Measurements from ENCODE around the gene CUX1.

Gene CUX1, protein sequence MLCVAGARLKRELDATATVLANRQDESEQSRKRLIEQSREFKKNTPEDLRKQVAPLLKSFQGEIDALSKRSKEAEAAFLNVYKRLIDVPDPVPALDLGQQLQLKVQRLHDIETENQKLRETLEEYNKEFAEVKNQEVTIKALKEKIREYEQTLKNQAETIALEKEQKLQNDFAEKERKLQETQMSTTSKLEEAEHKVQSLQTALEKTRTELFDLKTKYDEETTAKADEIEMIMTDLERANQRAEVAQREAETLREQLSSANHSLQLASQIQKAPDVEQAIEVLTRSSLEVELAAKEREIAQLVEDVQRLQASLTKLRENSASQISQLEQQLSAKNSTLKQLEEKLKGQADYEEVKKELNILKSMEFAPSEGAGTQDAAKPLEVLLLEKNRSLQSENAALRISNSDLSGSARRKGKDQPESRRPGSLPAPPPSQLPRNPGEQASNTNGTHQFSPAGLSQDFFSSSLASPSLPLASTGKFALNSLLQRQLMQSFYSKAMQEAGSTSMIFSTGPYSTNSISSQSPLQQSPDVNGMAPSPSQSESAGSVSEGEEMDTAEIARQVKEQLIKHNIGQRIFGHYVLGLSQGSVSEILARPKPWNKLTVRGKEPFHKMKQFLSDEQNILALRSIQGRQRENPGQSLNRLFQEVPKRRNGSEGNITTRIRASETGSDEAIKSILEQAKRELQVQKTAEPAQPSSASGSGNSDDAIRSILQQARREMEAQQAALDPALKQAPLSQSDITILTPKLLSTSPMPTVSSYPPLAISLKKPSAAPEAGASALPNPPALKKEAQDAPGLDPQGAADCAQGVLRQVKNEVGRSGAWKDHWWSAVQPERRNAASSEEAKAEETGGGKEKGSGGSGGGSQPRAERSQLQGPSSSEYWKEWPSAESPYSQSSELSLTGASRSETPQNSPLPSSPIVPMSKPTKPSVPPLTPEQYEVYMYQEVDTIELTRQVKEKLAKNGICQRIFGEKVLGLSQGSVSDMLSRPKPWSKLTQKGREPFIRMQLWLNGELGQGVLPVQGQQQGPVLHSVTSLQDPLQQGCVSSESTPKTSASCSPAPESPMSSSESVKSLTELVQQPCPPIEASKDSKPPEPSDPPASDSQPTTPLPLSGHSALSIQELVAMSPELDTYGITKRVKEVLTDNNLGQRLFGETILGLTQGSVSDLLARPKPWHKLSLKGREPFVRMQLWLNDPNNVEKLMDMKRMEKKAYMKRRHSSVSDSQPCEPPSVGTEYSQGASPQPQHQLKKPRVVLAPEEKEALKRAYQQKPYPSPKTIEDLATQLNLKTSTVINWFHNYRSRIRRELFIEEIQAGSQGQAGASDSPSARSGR (N-terminal part only)

DNA sequence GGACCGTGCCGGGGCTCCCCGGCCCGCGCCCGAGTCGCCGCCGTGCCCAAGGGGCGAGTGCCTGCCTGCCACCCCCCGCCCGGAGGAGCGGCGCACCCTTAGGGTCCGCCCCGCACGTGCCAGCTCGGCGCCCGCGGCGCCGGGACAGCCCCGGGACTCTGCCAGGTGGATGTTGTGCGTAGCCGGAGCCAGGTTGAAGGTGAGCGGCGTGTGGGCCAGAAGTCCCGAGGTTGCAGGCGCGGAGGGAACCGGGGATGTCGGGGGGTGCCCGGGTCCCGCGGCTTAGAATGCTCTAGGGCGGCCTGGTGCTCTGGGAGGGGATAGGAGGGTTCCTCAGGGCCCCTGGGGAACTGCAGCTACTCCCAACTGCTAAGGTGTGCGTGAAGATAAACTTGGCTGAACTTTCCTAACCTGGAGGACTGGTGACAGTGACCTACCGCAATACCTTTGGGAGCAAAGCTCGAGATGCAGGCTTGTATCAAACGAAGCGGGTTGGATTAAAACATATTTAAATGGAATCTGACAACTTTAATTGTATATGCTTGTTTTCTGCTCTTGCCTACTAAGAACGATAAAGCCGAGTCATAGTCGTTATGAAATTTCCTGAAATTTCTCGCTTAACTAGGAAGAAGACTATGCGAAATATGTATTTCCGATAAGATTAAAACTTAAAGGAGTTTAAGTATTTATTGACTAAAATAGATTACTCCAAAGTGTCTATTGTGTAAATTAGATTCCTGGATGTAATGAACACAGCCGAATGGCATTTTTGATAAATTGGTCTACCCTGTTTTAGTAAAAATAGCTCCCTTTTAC is at the start of gene CUX1:
Gene CUX1 (plus strand): TSS at position 156 of the 816 bp plus-strand sequence. CDS start 14 bp downstream, at position 170.
- DNase-seq (ENCODE audit: low read depth, low spot score) = no peak

DNA sequence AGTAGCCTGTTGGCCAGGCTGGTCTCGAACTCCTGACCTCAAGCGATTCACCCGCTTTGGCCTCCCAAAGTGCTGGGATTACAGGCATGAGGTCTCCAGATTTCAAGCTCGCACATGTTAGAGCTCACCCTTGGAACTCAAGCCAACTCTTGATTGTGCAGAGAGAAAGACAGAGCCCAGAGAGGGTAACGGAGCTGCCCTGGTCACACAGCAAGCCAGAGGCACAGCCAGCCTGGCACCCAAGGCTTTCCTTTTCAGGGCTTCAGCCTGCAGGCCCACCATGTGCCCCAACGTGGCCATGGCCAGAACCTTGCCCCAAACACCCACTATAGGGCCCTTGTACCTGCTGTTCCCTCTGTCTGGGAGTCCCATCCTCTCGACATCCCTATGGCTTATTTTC is 49.1 kb upstream of the CUX1 start:
- no peak for DNase-seq (ENCODE audit: low read depth, low spot score)

DNA sequence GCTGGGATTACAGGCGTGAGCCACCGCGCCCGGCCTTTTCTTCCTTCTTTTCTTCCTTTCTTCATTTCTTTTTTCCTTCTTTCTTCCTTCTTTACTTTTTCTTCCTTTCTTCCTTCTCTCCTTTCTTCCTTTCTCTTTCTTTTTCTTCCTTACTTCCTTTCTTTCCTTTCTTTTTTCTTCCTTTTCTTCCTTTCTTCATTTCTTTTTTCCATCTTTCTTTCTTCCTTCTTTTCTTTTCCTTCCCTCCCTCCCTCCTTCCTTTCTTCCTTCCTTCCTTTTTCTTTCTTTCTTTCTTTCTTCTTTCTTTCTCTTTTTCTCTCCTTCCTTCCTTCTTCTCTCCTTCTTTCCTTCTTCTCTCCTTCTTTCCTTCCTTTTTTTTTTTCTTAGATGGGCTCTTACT is 47.0 kb upstream of the CUX1 start:
- DNase-seq (ENCODE audit: low read depth, low spot score) = no peak

DNA sequence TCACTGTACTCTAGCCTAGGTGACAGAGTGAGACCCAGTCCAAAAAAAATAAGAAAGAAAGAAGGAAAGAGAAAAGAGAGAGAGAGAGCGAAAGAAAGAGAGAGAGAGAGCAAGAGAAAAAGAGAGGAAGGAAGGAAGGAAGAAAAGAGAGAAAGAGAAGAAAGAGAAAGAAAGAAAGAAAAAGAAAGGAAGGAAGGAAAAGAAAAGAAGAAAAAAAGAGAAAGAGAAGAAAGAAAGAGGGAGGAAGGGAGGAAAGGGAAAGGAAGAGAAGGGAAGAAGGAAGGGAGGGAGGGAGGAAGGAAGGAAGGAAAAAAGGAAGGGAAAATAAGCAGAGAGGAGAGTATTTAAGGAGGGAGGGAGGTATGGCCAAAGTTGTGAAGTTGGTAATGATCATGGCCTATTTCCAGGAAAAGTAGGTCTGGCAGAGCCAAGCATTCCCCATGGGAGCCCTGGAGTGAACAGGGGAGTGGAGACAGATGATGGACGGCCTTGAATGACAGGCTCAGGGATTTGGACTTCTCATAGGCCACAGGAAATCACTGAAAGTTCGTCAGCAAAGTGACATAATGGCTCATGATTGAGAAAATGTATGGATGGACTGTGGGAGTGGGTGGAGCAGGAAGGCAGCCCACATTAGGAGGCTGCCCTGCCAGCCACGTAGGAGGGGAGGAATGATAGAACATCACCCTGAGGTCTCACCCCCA is 44.8 kb upstream of the CUX1 start:
- no peak for DNase-seq (ENCODE audit: low read depth, low spot score)

DNA sequence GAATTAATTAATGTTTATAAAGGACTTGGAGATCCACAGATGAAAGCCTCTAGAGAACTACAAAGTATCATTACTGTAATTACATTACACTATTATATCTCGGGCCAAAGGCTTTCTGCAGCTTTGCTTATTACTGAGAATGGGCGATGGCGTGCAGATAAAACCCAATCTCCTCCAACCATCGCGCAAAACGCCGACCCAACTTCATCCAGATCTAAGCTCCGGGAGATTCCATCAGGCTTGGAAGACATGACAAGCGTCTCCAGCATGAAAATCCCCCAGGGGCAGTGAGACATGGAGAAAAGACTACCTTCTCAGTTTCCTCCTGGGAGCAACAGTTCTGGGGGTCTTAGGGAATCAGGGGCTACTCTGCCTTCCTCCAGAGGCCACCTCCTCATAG is 42.2 kb upstream of the CUX1 start:
- DNase-seq (ENCODE audit: low read depth, low spot score) = no peak

DNA sequence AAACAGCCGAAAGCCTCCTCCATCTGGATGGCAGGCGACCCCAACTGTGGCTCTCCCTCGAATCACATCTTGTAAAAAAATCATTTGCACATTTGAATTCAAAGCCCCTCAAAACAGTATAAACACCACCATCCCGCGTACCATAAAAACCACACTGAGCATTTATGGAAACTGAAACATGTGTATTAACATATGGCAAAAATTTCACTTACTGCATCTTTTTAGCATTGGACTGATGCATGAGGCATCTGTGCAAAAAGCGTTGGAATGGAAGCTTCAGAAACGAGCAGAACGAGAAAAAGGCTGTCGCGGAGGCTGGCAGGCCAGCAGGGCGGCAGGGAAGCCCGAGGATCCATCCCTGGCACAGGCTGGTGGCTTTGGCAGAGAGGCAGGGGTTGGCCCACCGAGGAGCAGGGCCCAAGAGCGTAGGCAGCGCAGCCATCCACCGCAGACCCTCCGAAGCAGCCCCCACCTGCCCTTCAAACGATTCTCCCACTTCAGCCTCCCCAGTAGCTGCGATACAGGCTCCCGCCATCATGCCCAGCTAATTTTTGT is 39.3 kb upstream of the CUX1 start:
- DNase-seq (ENCODE audit: low read depth, low spot score) = no peak

DNA sequence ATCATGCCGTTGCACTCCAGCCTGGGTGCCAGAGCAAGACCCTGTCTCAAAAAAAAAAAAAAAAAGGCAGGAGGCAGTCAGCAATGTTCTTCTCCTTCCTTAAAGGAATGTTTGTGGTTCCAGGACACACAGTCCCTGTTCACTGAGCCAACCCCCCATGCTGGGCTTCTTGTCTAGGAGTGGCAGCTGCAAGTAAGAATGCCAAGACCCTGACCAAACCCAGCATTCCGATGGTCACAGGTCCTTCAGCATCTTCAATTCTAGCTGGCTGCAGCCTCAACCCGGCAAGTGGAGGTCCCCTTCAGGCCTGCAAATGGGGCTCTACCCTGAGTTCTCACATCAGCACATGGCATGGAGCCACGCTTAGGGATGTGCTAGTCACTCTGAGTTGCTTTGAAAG is 38.2 kb upstream of the CUX1 start:
- DNase-seq (ENCODE audit: low read depth, low spot score) = no peak

DNA sequence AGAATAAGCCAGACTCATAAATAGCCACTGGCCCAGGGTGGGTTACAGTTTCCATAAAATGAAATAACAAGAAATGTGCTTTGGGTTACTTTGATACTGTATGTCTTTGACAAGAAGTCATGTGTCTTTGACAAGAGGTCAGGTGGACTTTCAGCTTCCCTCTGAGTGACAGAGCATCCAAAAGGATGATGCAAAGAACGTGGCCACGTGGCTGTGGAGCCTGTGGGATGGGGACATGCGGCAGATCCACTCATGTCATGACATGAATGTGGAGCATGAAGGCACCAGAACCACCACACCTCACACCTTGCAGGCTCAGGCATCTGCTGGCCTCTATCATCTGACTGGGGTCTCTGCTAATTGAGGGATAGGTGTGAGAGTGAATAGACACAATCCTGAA is 37.1 kb upstream of the CUX1 start:
- DNase-seq (ENCODE audit: low read depth, low spot score) = no peak

DNA sequence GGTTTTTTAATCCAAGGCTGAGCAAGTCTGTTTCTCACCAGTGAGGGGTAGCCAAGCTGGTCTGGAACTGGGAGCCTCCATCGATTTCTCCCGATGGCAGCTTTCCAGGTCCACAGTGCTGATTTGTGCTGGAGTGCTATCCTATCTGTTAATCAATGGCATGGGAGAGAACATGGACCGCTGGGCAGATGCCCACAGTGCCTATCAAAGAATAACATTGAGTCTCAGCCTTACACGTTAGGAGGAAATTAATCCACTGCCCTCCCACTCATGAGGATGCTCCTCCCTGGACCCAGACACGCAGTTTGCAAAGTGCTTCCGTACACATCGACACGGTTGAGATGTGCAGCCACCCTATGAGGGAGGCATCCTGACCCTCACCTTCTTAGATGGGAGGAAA is 36.0 kb upstream of the CUX1 start:
- DNase-seq (ENCODE audit: low read depth, low spot score) = no peak

DNA sequence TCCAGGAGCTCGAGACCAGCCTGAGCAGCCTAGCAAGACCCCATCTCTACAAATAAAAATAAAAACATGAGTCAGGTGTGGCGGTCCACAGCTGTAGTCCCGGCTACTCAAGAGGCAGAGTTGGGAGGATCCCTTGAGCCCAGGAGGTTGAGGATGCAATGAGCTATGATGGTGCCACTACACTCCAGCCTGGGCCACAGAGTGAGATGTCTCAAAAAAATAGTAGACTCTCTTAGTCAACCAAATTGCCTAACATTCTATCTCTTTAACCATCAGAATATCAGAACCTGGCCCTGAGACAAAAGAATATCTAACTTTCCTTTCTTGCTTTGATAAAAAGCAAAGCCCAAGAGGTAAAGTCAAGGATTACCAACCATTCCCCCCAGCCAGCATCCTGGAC is 35.0 kb upstream of the CUX1 start:
- DNase-seq (ENCODE audit: low read depth, low spot score) = no peak

DNA sequence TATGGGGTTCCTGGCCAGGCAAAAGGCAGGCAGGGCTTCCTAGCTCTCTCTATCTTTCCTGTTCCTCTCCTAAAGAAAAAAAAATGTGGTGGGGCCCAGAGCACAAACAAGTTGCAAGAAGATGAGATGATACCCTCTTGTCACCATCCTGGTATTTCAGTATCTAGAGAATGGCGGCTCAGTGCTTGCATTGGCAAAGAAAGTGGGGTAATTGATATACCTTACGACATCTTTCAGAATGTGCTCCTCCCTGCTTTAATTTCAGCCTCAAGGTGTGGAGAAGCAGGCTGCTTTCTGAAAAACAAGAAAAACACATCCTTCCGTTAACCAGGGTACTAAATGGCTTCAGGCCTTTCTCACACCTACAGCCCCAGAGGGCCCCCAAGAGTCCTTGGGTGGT is 34.5 kb upstream of the CUX1 start:
- no peak for DNase-seq (ENCODE audit: low read depth, low spot score)

DNA sequence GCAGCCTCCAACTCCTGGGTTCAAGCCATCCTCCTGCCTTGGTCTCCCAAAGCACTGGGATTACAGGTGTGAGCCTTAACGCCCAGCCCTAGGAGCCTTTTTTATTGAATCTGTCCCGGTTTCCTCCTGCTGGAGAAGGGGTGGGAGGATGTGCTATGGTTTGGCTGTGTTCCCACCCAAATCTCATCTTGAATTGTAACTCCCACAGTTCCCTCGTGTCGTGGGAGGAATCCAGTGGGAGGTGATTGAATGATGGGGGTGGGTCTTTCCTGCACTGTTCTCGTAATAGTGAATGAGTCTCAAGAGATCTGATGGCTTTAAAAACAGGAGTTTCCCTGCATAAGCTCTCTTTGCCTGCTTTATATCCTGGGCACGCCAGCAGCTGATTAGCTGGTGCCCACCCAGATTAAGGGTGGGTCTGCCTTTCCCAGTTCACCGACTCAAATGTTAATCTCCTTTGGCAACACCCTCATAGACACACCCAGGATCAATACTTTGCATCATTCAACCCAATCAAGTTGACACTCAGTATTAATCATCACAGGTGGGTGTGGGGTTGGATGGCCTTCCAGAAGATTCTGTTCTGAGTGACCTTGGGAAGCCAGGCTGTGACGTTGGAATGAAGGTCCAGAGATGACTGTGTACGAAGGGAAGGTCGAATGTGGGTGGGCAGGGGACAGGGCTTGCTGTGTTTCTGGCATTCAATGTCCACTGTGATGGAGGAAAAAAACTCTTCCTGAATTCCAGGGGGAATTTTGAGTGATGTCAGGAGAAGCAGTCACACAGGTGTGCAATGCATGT is 33.8 kb upstream of the CUX1 start:
- no peak for DNase-seq (ENCODE audit: low read depth, low spot score)

DNA sequence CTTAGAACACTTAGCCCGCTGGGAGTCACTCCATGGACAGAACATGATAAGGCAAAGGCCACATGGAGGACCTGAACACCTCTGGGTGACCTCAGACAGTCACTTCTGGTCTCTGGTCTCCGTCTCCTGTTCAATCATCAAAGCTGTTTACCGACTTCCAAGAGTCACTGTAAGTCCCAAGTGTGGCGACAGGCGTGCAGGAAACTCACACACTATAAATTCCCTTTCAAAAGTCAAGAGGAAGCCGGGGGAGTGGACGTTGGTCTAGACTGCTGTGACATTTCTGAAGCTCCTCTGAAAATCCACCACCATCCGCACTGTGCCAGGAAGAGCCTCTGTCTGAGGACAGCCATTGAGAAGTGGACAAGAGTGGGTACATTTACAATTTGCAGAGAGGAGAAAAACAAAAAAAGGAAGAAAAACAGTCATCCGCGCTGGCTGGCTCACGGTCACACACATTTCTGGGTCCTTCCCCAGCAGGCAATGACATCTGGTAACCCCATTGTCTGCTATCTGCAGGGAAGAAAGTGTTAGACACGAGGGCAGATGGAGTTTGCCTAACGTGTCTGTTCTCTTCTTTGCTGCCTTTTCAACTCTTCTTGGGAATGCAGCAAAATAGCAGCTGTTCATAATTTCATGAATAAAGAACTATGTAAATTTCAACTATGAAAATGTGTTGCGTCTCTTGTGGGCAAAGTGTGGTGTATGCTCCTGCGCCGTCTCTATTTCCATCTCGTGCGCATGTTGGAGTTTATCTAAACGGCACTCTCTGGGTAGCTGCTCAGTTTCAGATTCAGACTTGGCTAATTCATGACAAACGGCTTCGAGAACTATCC is 32.9 kb upstream of the CUX1 start:
- DNase-seq (ENCODE audit: low read depth, low spot score) = no peak

DNA sequence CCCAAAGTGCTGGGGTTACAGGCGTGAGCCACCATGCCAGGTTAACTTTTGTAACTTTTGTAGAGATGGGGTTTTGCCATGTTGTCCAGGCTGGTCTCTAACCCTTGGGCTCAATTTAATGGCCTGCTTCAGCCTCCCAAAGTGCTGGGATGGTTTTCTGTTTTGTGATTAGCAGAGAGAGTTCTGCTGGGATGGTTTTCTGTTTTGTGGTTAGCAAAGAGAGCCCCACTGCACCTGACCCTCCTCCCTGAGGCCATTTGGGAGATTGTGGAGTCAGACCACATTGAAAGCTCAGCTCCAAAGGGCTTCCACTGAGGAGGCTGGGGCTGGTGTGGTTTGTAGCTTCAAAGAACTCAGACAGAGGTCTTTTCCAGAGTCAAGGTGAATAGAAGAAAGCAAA is 29.6 kb upstream of the CUX1 start:
- no peak for DNase-seq (ENCODE audit: low read depth, low spot score)

DNA sequence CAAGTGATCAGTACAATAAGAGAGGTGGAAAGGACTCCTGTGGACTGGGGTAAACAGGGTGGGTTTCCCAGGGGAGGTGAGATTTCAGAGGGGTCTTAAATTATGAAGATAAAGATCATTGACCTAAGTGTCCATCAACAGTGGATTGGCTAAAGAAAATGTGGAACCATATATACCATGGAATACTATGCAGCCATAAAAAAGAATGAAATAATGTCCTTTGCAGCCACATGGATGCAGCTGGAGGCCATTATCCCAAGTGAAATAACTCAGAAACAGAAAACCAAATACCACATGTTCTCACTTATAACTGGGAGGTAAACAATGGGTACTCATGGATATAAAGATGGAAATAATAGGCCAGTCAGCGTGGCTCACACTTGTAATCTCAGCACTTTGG is 28.9 kb upstream of the CUX1 start:
- DNase-seq (ENCODE audit: low read depth, low spot score) = no peak

DNA sequence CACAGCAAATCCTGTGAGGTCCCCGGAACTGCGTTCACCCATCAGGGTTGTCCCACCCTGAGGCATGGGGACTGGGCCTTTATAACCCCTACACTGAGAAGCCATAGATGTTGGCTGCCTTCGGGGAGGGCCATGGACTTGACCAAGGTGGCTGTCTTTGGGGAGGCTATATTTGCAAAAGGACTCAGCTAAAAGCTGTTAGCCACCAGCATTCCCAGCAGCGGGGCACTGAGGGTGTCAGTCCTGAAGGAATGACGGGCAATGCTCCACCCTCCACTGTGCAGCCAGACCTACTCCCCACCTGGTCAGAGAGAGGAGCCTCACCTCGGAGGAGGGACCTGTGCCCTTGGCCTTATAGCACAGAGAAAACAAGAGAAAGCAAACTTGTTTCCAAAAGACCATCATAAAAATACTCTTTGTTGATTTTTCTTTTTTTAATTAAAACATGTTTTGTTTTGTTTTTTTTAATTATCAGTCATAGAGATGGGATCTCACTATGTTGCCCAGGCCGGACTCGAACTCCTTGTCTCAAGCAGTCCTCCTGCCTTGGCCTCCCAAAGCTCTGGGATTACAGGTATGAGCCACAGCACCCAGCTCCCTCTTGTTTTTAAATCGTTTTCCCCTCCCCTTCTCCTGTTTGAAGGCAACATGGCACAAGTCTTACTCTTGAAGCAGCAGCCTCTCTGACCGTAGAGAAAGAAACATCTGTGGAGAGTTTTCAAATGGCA is 26.7 kb upstream of the CUX1 start:
- no peak for DNase-seq (ENCODE audit: low read depth, low spot score)

DNA sequence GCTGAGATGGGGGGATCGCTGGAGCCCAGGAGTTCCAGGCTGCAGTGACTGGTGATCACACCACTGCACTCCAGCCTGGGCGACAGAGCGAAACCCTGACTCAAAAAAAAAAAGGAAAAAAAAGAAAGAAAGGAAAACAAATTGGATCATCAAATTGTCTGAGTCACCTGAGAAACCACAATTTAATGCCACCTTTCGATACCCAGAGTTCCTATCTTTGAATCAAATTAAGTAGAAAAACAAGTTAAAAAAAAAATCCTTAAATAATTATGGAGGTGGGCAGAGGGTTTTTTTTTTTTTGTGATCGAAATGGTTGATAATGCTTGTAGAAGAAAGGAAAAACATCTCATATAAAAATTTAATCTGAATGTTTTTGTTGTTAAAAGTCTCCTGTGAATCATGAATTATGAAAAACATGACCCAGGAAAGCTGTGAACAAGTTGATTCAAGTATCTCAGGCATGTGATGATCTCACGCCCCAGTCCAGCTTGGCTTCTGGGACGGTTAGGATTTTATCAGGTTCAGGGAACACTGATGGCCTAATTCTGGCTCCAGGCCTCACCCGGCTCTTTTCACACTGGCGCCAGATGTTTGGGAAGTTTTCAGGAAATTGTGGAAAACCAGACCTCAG is 25.3 kb upstream of the CUX1 start:
- DNase-seq (ENCODE audit: low read depth, low spot score) = no peak

Data from activated CD4-positive, CD25-positive, alpha-beta regulatory T cell treated with anti-CD3 and anti-CD28 coated beads, Interleukin-2, amount 50 U/mL, for 16 hours (primary cell).